GM18951 (cell line): ENCODE results near the gene CEP41.

Source experiments
- POLR2A ChIP-seq: IDR thresholded peaks from 4 replicates; pipeline ENCODE4 v1.6.1; 2011; ENCODE audit warnings: mild to moderate bottlenecking; ENCODE audit not compliant: insufficient read length, insufficient read depth; ENCODE audit errors: extremely low read depth
- in situ Hi-C: fragments of 300-500 bp; cut with MboI; formaldehyde crosslinking; loops from one replicate; pipeline ENCODE4 v1.12.0; 2022; ENCODE audit warnings: low sequenced_read_pairs, mixed read lengths, inconsistent platforms; ENCODE audit not compliant: unreplicated experiment

Gene CEP41

GRCh38 chr7:130372402-130373165, 68.2 kb downstream of the CEP41 start:
- in situ Hi-C loops: no loop called here
- TF ChIP-seq POLR2A: no peak

DNA sequence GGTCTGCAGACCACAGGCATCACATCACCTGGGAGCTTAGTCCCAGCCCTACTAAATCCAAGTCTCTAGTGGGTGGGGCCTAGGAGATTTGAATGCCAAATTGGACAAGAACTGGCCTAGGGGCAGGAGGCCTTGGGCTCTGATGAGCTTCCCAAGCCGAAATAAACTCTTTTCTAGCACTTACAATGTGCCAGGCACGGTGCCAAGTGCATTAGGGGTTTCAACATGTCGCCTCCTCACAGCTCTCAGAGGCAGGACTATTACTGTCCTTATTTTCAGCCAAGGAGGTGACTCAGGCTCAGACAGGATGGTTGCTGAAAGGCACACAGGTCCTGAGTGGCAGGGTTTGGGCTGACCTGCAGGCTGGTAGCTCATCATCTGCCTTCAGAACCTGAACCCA, 69.8 kb downstream of the CEP41 start:
- no peak for TF ChIP-seq POLR2A

GRCh38 chr7:130369831-130370550, 70.8 kb downstream of the CEP41 start:
- in situ Hi-C loops: no loop called here
- TF ChIP-seq POLR2A: no peak

More for the DNA sequence above, 69.8 kb downstream of the CEP41 start:
- in situ Hi-C loops: no loop called here

DNA sequence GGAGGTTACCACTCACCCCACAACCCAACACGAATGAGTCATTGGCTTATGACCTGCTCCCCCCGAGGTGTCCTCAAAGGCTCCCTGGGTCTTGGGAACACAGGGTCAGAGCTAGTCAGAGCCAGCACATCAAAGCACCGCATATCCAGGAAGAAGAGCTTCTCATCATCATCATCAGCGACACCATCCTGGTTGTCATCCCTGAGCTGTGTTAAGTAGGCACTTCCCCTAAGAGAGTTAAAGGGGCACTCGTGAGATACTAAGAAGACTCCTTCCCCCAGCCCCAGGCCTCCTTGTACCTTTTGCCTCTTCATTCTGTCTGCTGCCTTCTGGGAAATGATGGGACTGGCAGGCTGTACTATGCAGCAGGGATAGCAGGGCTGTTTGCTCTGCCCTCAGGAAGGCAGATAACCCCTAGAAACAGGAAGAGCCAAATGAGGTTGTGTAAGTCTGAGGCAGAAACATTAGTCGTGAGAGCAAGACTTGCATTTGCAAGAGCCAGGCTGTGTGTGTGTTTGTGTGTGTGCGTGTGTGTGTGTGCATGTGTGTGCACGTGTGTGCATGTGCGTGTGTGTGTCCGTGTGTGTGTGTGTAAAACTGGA, 71.6 kb downstream of the CEP41 start:
- in situ Hi-C loops: no loop called here
- no peak for TF ChIP-seq POLR2A

DNA sequence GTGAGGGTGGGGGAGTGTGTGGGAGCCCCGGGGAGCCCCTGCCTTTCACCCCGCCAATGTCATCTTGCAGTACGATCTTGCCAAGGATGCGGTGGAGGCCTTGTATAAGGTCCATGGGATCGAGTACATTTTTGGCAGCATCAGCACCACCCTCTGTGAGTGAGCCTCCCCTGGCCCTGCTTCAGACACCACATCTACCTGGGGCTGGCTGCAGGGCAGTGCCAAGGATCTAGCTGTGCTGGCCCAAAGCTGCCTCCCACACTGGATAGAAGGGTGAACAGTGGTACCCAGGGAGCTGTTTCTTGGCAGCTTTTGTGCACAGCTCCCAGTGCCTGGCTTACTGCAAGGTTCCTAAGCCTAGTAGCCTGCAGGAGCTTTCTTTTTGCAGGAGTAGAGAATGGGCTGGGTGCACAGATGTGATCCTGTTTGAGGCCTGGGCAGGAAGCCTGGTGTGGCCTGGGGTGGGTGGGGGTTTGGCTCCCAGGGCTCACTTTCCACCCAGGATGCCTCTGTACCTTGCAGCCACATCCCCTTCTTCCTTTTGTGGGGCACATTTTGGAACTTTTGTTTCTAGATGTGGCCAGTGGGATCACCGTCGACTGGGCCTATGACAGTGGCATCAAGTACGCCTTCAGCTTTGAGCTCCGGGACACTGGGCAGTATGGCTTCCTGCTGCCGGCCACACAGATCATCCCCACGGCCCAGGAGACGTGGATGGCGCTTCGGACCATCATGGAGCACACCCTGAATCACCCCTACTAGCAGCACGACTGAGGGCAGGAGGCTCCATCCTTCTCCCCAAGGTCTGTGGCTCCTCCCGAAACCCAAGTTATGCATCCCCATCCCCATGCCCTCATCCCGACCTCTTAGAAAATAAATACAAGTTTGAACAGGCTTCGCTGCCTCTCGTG, 72.7 kb downstream of the CEP41 start:
- in situ Hi-C loops: no loop called here
- TF ChIP-seq POLR2A: no peak

GRCh38 chr7:130367088-130367755, 73.6 kb downstream of the CEP41 start:
- no peak for TF ChIP-seq POLR2A
- in situ Hi-C loops: no loop called here

DNA sequence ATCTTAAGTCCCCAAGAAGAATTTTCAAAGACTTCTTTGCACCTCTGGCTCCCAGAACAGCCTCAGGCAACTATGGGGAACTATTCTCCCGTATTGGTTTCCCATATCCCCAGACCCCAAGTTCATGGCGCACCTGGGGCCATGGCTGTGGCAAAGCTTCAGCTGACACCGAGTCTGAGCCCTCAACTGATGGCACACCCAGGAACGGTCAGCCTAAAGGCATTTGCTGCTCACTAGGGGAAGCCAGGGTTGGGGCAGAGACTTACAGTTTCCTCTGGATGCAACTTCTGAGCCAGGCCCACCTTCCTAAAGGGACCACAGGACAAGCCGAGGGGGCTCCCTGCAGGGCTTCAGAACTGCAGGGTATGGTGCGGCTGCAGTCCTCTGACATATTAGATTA, 74.3 kb downstream of the CEP41 start:
- TF ChIP-seq POLR2A: no peak
- in situ Hi-C loops: no loop called here

DNA sequence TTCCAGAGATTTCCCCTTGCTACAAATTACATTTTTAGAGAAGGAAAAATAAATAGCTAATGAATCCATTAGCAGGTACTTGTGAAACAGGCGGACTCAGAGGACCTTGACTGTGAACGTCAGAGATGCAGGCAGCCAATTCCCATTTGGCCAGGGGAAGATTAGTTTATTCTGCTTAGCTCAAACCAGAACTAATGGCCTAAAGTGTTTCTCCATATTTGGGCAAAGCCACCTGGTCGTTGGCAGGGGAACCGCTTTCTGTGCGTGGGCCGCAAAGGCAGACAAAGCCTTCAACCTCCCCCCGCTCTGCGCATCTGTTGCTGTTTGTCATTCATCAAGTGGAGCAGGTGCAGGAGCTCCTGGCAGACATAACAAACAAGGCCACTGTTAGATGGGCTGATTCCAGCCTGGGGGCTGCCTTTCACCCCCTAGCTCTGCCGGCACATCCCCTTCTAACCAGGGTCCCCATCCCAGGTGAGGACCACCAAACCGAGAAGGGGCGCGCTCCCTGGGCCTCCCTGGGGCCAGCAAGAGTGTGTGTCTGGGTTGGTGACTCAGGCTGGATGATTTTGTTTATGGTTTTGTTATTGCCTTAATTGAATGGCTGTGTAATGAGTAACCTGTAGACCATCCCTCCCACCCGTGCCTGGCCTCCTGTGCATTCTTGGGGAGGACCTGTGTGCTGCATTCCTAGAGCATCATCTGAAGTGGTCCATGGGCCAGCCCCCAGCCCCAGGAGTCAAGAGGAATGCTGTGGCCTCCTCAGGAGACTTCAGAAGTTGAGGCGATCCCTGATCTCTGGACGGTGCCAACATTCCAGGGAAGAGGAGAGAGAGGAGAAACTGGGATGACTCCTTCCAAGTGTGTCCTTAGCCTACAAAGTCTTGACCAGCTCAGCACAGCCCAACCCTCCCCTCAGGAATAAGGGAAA, 75.0 kb downstream of the CEP41 start:
- in situ Hi-C loops: no loop called here
- no peak for TF ChIP-seq POLR2A

DNA sequence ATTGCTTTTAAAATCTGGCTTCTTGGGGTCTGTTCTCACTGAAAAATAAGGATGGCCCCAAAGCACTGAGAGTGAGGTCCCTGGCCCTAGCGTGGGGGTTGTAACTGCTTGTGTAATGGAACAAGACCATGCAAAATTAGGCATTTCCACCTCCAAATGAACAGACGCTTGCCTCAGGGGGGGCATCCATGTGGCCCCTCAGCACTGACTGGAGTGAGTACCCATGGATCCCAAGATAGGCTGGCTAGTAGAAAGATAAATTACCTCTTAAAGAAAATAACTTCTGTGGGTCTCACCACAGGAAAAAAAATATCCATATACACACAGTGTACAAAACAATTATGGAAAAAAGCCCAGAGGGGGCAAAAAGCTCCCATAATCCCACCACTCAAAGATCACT, 75.7 kb downstream of the CEP41 start:
- in situ Hi-C loops: no loop called here
- TF ChIP-seq POLR2A: no peak

- no peak for TF ChIP-seq POLR2A
- in situ Hi-C loops: no loop called here
These were observed 76.4 kb downstream of the CEP41 start for GRCh38 chr7:130364451-130364850.

DNA sequence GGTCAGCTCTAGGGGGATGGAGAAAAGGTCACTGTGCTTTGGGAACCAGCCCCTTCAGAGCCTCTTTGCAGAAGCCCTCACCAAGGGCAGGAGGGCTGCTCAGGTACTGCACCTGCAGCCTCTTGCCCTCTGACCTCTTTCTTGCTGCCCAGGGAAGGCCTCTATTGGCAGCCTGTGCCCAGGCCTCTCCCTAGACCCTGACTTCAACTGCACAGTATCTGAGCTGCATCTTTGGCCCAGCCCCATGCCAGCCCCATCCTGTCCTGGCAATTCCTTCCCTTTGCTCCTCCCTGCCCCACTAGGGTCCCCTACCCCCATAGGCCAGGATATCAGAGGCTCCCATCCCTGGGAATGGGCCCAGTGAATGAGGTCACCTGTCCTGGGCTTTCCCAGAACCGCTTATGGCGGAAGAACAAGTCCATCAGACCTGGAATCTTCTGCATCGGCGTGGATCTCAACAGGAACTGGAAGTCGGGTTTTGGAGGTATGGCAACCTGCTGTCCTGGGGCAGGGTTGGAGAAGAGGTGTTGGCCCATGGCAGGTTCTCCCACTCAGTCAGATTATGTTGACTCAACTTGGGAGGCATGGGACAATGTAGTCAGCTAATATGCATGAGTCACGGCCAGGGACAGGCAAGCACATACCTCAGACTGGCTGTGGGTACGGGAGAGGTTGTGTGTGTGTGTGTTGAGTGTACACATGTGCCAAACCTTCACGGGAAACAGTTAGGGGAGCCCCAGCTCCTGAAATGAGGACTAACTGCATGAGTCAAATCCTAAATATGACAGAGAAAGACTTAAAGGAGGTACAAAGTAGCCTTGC, 77.6 kb downstream of the CEP41 start:
- in situ Hi-C loops: no loop called here
- TF ChIP-seq POLR2A: no peak
